Upper lobe of left lung (tissue), 6 donors: ENCODE results near the gene SORCS1. TPM values are rescaled to one million over a fixed set of nuclear protein-coding genes. Genes with fewer than 3 reads are reported as not detected.
"Not testable (repeated sequence)": the region's sequence is repeated elsewhere in the genome, so short reads cannot be mapped to it uniquely, and the experiment has no call there.

Experiments used
- ATAC-seq, 2 donors: fragments of 200-7000 bp; cut with Tn5 transposase; one replicate each; pipeline ENCODE4 v1.9.1; 2022; ENCODE audit warnings: mild to moderate bottlenecking in 2 of 2, moderate library complexity in 2 of 2; ENCODE audit not compliant: low FRiP score in 2 of 2
- DNase-seq, 2 donors: peaks; one replicate each; pipeline ENCODE4 v3.0.0-alpha.2; 2019 to 2020
- H3K27ac ChIP-seq, 4 donors: fragments of 200-600 bp; sonication (generic); one replicate each; pipeline ENCODE4 v1.5.1; 2016 to 2019
- H3K27me3 ChIP-seq, 4 donors: fragments of 200-600 bp; sonication (generic); one replicate each; pipeline ENCODE4 v1.5.1; 2017 to 2019
- H3K36me3 ChIP-seq, 4 donors: fragments of 200-600 bp; sonication (generic); one replicate each; pipeline ENCODE4 v1.5.1; 2016 to 2019
- H3K4me1 ChIP-seq, 4 donors: fragments of 200-600 bp; sonication (generic); one replicate each; pipeline ENCODE4 v1.5.1; 2018 to 2019
- H3K4me3 ChIP-seq, 4 donors: fragments of 200-600 bp; sonication (generic); one replicate each; pipeline ENCODE4 v1.5.1; 2017 to 2019; ENCODE audit warnings: mild to moderate bottlenecking in 2 of 4, moderate library complexity in 1 of 4
- H3K9me3 ChIP-seq, 4 donors: fragments of 200-600 bp; sonication (generic); one replicate each; pipeline ENCODE4 v1.5.1; 2018 to 2019
- EP300 ChIP-seq, 4 donors: sonication (generic); formaldehyde crosslinking; IDR thresholded peaks; one replicate each; pipeline ENCODE4 v1.5.1; 2017; ENCODE audit warnings: antibody characterized with exemption in 4 of 4, control low read depth in 2 of 4
- POLR2A ChIP-seq, 4 donors: fragments of 450-650 bp; IDR thresholded peaks; one replicate each; pipeline ENCODE4 v1.5.1; 2016 to 2017; ENCODE audit warnings: antibody characterized with exemption in 4 of 4, mild to moderate bottlenecking in 2 of 4
- POLR2AphosphoS5 ChIP-seq, 2 donors: sonication (generic); formaldehyde crosslinking; IDR thresholded peaks; one replicate each; pipeline ENCODE4 v1.5.1; 2017; ENCODE audit warnings: antibody characterized with exemption in 2 of 2
- WGBS, 2 donors: methylation state at CpG; one replicate each; pipeline ENCODE4 v1.1.5; 2017 to 2018; 5-methylcytosine and 5-hydroxymethylcytosine counted together
- total RNA-seq, 6 donors: library from RNA; depleted of rRNA in 4 of 6; stranded (reverse); fragments of >200 nt in 4 of 6; gene quantifications; one replicate each; pipeline versions ENCODE4 v1.1.0 to v1.2.1, GENCODE V29; 2016 to 2021
- TF ChIP-seq, protein P1 (sequence below), 6 experiments: fragments of 450-650 bp in 4 of 6; fragments of 200-600 bp in 2 of 6; sonication (generic) in 2 of 6; IDR thresholded peaks; one replicate each; pipeline ENCODE4 v1.5.1; 2016 to 2019; ENCODE audit warnings: antibody characterized with exemption in 6 of 6
- donor health status: DM: no; HTN: no; CAD: no; lungs with moderate emphysema.
- donor health status: DM: no; HTN: yes; CAD: no; lungs with severe emphysema.

SORCS1 gene
- total RNA-seq, 6 donors from 2014 or later: 0.10 to 0.77 (median 0.10) TPM; not detected in 3

DNA sequence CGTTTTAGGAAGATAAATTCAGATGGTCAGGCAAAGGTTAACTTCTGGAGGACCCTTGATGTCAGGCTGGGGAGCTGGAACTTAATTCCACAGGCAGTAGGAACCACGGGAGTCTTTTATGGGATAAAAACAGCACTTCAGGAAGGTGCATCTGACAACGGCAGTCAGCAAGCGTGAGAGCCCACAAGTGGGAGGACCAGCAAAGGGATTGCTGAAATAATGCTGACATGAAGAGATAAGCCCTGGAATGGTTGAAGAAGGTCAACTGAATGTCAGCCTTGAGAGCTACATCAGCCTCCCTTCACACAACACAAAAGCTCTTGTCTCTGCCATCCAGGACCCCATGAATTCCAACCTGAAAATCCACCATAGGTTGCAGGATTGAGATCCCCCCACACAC, 138.8 kb downstream of the SORCS1 start:
- no peak overlapping the region for H3K27ac ChIP-seq
- ATAC-seq: no peak
- no peak for DNase-seq
- no peak overlapping the region for H3K4me3 ChIP-seq
- TF ChIP-seq, protein P1, sequence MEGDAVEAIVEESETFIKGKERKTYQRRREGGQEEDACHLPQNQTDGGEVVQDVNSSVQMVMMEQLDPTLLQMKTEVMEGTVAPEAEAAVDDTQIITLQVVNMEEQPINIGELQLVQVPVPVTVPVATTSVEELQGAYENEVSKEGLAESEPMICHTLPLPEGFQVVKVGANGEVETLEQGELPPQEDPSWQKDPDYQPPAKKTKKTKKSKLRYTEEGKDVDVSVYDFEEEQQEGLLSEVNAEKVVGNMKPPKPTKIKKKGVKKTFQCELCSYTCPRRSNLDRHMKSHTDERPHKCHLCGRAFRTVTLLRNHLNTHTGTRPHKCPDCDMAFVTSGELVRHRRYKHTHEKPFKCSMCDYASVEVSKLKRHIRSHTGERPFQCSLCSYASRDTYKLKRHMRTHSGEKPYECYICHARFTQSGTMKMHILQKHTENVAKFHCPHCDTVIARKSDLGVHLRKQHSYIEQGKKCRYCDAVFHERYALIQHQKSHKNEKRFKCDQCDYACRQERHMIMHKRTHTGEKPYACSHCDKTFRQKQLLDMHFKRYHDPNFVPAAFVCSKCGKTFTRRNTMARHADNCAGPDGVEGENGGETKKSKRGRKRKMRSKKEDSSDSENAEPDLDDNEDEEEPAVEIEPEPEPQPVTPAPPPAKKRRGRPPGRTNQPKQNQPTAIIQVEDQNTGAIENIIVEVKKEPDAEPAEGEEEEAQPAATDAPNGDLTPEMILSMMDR (IDR thresholded peaks at IDR 0.05): no peak
- TF ChIP-seq POLR2A (IDR thresholded peaks at IDR 0.05) (no peak), POLR2AphosphoS5 (IDR thresholded peaks at IDR 0.05) (no peak), EP300 (IDR thresholded peaks at IDR 0.05) (no peak)
- no peaks in the 10 kb centered on the region for H3K27me3 ChIP-seq
- no peaks in the 10 kb centered on the region for H3K36me3 ChIP-seq
- 47 to 48% methylated on average over 4 of the region's 4 CpGs for WGBS, 2 donors
- no peaks in the 10 kb centered on the region for H3K4me1 ChIP-seq
- no peaks in the 10 kb centered on the region for H3K9me3 ChIP-seq

DNA sequence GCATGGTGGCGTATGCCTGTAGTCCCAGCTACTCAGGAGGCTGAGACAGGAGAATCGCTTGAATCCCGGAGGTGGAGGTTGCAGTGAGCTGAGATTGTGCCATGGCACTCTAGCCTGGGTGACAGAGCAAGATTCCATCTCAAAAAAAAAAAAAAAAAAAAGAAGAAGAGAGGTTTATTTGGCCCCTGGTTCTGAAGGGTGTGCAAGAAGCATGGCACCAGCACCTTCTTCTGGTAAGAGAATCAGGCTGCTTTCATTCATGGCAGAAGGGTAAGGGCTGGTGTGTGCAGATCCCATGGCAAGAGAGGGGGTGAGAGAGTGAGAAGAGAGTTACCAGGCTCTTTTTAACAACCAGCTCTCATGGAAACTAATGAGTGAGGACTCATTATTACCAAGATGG, 140.5 kb downstream of the SORCS1 start:
- not testable (repeated sequence) for H3K9me3 ChIP-seq, DNase-seq, H3K27ac ChIP-seq

DNA sequence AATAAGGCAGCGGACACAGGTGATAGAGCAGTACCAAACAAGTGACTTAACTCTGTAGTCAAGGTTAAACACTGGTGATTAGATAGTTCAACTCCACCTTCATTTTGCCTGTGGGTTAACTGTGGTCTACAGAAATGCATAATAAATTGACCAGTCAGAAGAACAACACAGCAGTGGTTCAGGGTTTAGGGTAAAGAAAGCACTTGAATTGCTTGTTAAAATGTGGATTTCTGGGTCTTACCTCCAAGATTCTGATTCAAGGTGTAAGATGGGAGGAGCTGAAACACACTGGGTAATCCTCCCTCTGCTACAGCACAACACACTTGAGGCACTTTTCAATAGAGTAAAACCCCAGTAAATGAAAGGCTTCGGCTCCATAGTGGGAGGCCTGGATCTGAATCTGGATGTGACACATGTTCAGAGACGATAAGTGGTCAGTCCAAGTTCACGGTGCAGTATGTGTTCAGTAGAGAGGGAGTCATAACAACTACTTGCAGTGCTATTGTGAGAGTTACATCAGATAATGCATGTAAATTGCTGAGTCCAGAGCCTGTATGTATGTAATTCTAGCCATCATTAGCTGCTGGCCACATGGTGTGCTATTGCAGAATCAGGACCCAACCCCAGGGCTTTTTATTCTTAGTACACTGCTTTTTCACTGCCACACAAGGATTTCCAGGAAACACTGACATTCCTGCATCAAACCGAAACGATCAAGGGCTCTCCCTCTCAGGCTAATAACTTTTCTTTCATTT, 141.7 kb downstream of the SORCS1 start:
- ATAC-seq (no peak), DNase-seq (no peak)
- H3K9me3 ChIP-seq: no peaks in the 10 kb centered on the region
- H3K4me1 ChIP-seq: no peaks in the 10 kb centered on the region
- H3K4me3 ChIP-seq: no peak overlapping the region
- H3K36me3 ChIP-seq: no peaks in the 10 kb centered on the region
- H3K27me3 ChIP-seq: no peaks in the 10 kb centered on the region
- no peak overlapping the region for H3K27ac ChIP-seq
- 67 to 80% methylated on average over 6 of the region's 6 CpGs for WGBS, 2 donors
- TF ChIP-seq POLR2A (IDR thresholded peaks at IDR 0.05) (no peak), POLR2AphosphoS5 (IDR thresholded peaks at IDR 0.05) (no peak)

More for the DNA sequence above, 140.5 kb downstream of the SORCS1 start:
- not testable (repeated sequence) for H3K27me3 ChIP-seq, H3K36me3 ChIP-seq, ATAC-seq, H3K4me1 ChIP-seq, H3K4me3 ChIP-seq
- WGBS, 2 donors: 93% methylated on average over 3 of the region's 3 CpGs

DNA sequence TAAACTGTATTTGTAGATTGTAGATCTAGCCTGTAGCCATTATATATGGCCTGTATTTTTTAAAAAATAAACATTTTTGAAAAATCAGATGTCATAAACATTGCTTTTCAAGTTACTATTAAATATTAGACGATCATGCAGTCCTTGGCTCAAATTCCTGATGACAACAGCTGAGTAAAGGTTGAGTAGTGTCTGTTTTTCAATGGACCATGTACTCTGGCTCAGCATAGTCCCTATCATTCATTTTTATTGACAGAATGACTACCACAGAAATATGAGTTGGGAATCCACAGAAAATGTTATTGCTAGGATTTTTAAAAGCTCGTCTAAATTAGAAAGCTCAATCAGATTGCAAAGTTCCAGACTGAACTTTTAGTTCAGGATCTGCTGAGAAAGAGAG, 145.4 kb downstream of the SORCS1 start:
- H3K27ac ChIP-seq: no peak overlapping the region
- H3K27me3 ChIP-seq: no peaks in the 10 kb centered on the region
- no peaks in the 10 kb centered on the region for H3K4me1 ChIP-seq
- H3K4me3 ChIP-seq: no peak overlapping the region
- DNase-seq (no peak), ATAC-seq (no peak)
- no peaks in the 10 kb centered on the region for H3K36me3 ChIP-seq
- no peaks in the 10 kb centered on the region for H3K9me3 ChIP-seq
- 71 to 79% methylated on average over 2 of the region's 2 CpGs for WGBS, 2 donors
- TF ChIP-seq POLR2A (IDR thresholded peaks at IDR 0.05): no peak
- no peak for TF ChIP-seq POLR2AphosphoS5 (IDR thresholded peaks at IDR 0.05)
- TF ChIP-seq EP300 (IDR thresholded peaks at IDR 0.05): no peak
- TF ChIP-seq, protein P1 (IDR thresholded peaks at IDR 0.05): no peak

DNA sequence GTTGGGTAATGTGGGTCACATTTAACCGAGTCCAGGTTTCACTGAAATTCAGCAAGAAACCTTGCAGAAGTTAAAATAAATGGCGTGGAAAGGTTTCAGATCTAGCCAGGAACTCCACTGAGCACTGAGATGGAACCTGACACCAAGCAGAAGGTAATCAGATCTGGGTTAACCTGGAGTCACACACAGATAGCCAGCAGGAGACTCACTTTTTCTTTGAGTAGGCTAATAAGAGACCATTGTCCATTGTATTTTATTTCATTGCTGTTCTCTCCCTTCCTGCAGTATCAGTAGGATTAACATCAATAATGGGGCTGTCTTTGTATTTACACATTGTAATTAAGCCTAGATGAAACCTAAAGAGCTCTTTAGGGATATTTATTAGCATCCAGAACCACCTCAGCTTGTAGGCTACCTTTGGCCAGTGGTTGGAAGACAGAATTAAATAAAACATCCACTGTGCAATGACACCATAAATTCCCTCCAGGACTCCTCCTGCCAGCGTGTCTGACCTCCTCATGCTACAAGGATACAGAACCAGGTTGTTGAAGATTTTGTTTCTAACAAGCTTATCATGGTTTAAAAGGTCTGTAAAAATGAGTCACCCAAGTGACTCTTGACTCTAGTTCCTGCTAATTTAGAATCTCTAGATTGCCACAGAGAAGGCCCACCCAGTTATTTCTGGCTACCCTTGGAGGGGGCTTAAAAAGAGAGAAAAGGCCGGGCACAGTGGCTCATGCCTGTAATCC, 151.1 kb downstream of the SORCS1 start:
- Histone ChIP-seq H3K4me1 (no peaks in the 10 kb centered on the region), H3K27ac (no peak overlapping the region), H3K9me3 (no peaks in the 10 kb centered on the region), H3K4me3 (no peak overlapping the region), H3K27me3 (no peaks in the 10 kb centered on the region), H3K36me3 (no peaks in the 10 kb centered on the region)
- TF ChIP-seq EP300 (IDR thresholded peaks at IDR 0.05) (no peak), POLR2AphosphoS5 (IDR thresholded peaks at IDR 0.05) (no peak), POLR2A (IDR thresholded peaks at IDR 0.05) (no peak)
- TF ChIP-seq, protein P1 (IDR thresholded peaks at IDR 0.05): no peak
- no peak for ATAC-seq
- 74 to 80% methylated on average over 4 of the region's 4 CpGs for whole genome bisulfite sequencing, 2 donors
- DNase-seq: no peak
